SU-DHL-6 (cell line): ENCODE data around the gene HSD17B12.

ENCODE experiments used
- H2AFZ ChIP-seq: fragments of 200-600 bp; sonication (generic); 2 replicates; pipeline ENCODE4 v1.6.1; 2014; ENCODE audit warnings: low read depth, mild to moderate bottlenecking, moderate library complexity, mixed read lengths, antibody characterized with exemption, low read length; ENCODE audit not compliant: severe bottlenecking
- H3F3A ChIP-seq: fragments of 200-600 bp; shearing (Covaris generic); 2 replicates; pipeline ENCODE4 v1.6.0; 2016; ENCODE audit warnings: antibody characterized with exemption, mild to moderate bottlenecking; ENCODE audit not compliant: insufficient read depth
- H3K27ac ChIP-seq: fragments of 200-600 bp; sonication (generic); 2 replicates; pipeline ENCODE4 v1.5.1; 2016; ENCODE audit warnings: low read depth, mild to moderate bottlenecking, low read length, moderate library complexity, mixed read lengths
- H3K27me3 ChIP-seq: fragments of 200-600 bp; sonication (generic), shearing (Covaris generic); 2 replicates; pipeline ENCODE4 v1.6.0; 2014; ENCODE audit warnings: mild to moderate bottlenecking, low read length
- H3K36me3 ChIP-seq: fragments of 200-600 bp; sonication (generic); 2 replicates; pipeline ENCODE4 v1.6.1; 2014; ENCODE audit warnings: mild to moderate bottlenecking, low read length, mixed read lengths
- H3K4me2 ChIP-seq: fragments of 300-600, 200-600 bp; shearing (Covaris generic), sonication (generic); 2 replicates; pipeline ENCODE4 v1.6.0; 2014; ENCODE audit warnings: low read length, low read depth, mild to moderate bottlenecking; ENCODE audit not compliant: poor library complexity, severe bottlenecking
- H3K4me3 ChIP-seq: fragments of 200-600 bp; sonication (generic); 2 replicates; pipeline ENCODE4 v1.5.1; 2014; ENCODE audit warnings: antibody characterized with exemption, low read length, mild to moderate bottlenecking, mixed read lengths; ENCODE audit not compliant: insufficient read depth, poor library complexity, severe bottlenecking
- H3K79me2 ChIP-seq: fragments of 200-600 bp; sonication (generic); 2 replicates; pipeline ENCODE4 v1.6.1; 2014; ENCODE audit warnings: mild to moderate bottlenecking, low read length, moderate library complexity; ENCODE audit not compliant: insufficient read depth
- H3K9ac ChIP-seq: fragments of 200-600 bp; sonication (generic); 2 replicates; pipeline ENCODE4 v1.7.0; 2014; ENCODE audit warnings: mild to moderate bottlenecking, low read length
- H3K9me2 ChIP-seq: fragments of 200-600 bp; sonication (generic); replicated peaks from 2 replicates; pipeline ENCODE4 v1.6.1; 2014; ENCODE audit warnings: low read length; ENCODE audit not compliant: insufficient read depth
- H3K9me3 ChIP-seq: fragments of 200-600 bp; sonication (generic); 2 replicates; pipeline ENCODE4 v1.6.1; 2014; ENCODE audit warnings: low read length, mixed read lengths; ENCODE audit not compliant: insufficient read depth
- H4K20me1 ChIP-seq: fragments of 200-600 bp; sonication (generic); 2 replicates; pipeline ENCODE4 v1.6.1; 2014; ENCODE audit warnings: low read depth, mild to moderate bottlenecking, antibody characterized with exemption, low read length, moderate library complexity, mixed read lengths
- CTCF ChIP-seq: fragments of 200-600 bp; sonication (generic); IDR thresholded peaks from one replicate; pipeline ENCODE4 v1.5.1; 2017; ENCODE audit warnings: antibody characterized with exemption, mild to moderate bottlenecking, low read length, moderate library complexity; ENCODE audit not compliant: insufficient read depth, poor library complexity, severe bottlenecking
- EZH2phosphoT487 ChIP-seq: fragments of 200-600 bp; sonication (generic), shearing (Covaris generic); conservative IDR thresholded peaks from 2 replicates; pipeline ENCODE4 v1.6.1; 2018; ENCODE audit warnings: mild to moderate bottlenecking, antibody characterized with exemption, low read length, moderate library complexity, mixed read lengths

The HSD17B12 gene

GRCh38 chr11:43732225-43732624 lies 51.7 kb downstream of the HSD17B12 start:
- H3K4me2 ChIP-seq = no peak overlapping the region
- TF ChIP-seq CTCF (no peak), EZH2phosphoT487 (no peak)
- H3K27ac ChIP-seq = no peak overlapping the region
- peaks cover 87% of the 10 kb centered on the region for H3K79me2 ChIP-seq
- no peaks in the 10 kb centered on the region for H3F3A ChIP-seq
- no peaks in the 10 kb centered on the region for H3K9me3 ChIP-seq
- no peak overlapping the region for H2AFZ ChIP-seq
- no peaks in the 10 kb centered on the region; the same call in 1 of the 2 replicates for H4K20me1 ChIP-seq
- H3K9me2 ChIP-seq = no peaks in the 10 kb centered on the region
- H3K9ac ChIP-seq = no peak overlapping the region
- H3K27me3 ChIP-seq = no peaks in the 10 kb centered on the region
- no peak overlapping the region for H3K4me3 ChIP-seq
- H3K36me3 ChIP-seq = peaks cover 4% of the 10 kb centered on the region; the same call in 1 of the 2 replicates

GRCh38 chr11:43734256-43734655 lies 53.7 kb downstream of the HSD17B12 start:
- Histone ChIP-seq H3K9me2 (no peaks in the 10 kb centered on the region), H3K27me3 (no peaks in the 10 kb centered on the region), H2AFZ (no peak overlapping the region), H3K36me3 (peaks cover 4% of the 10 kb centered on the region; the same call in 1 of the 2 replicates), H3F3A (no peaks in the 10 kb centered on the region), H3K79me2 (peaks cover 85% of the 10 kb centered on the region), H3K9me3 (no peaks in the 10 kb centered on the region), H3K4me2 (no peak overlapping the region), H3K9ac (no peak overlapping the region), H4K20me1 (no peaks in the 10 kb centered on the region; the same call in 1 of the 2 replicates), H3K27ac (no peak overlapping the region), H3K4me3 (no peak overlapping the region)
- TF ChIP-seq EZH2phosphoT487 = no peak
- TF ChIP-seq CTCF = no peak

GRCh38 chr11:43735115-43735514 lies 54.6 kb downstream of the HSD17B12 start:
- TF ChIP-seq CTCF = no peak
- no peak for TF ChIP-seq EZH2phosphoT487
- H3K9ac ChIP-seq = no peak overlapping the region
- no peaks in the 10 kb centered on the region for H3K9me2 ChIP-seq
- peaks cover 85% of the 10 kb centered on the region for H3K79me2 ChIP-seq
- H3K36me3 ChIP-seq = peaks cover 4% of the 10 kb centered on the region; the same call in 1 of the 2 replicates
- no peaks in the 10 kb centered on the region for H3K27me3 ChIP-seq
- no peak overlapping the region for H3K27ac ChIP-seq
- H3K9me3 ChIP-seq = no peaks in the 10 kb centered on the region
- no peaks in the 10 kb centered on the region for H3F3A ChIP-seq
- no peak overlapping the region for H2AFZ ChIP-seq
- no peaks in the 10 kb centered on the region; the same call in 1 of the 2 replicates for H4K20me1 ChIP-seq
- no peak overlapping the region for H3K4me3 ChIP-seq
- no peak overlapping the region for H3K4me2 ChIP-seq
